Stimulated activated memory B cell treated with anti-CD40 and anti-IgM and Interleukin-4, amounts not matched to agents 10 μg/mL and 1 μg/mL and 100 μg/mL, for 72 hours (primary cell): Measurements from ENCODE around the gene STARD10.

Source experiments
- ATAC-seq: fragments of 150-1000 bp; cut with Tn5 transposase; 2 replicates; pipeline ENCODE4 v1.10.0; 2021
- H3K27ac Mint-ChIP-seq: one replicate; pipeline ENCODE4 v1.8.0; 2022; ENCODE audit warnings: mild to moderate bottlenecking, mixed read lengths
- H3K27me3 Mint-ChIP-seq: one replicate; pipeline ENCODE4 v1.8.0; 2022; ENCODE audit warnings: mixed read lengths
- H3K36me3 Mint-ChIP-seq: one replicate; pipeline ENCODE4 v1.8.0; 2022; ENCODE audit warnings: mixed read lengths
- H3K4me1 Mint-ChIP-seq: one replicate; pipeline ENCODE4 v1.8.0; 2022; ENCODE audit warnings: mixed read lengths
- H3K4me3 Mint-ChIP-seq: one replicate; pipeline ENCODE4 v1.8.0; 2022; ENCODE audit warnings: mild to moderate bottlenecking, moderate library complexity, mixed read lengths
- H3K9me3 Mint-ChIP-seq: one replicate; pipeline ENCODE4 v1.8.0; 2022; ENCODE audit warnings: mixed read lengths

The STARD10 gene

DNA sequence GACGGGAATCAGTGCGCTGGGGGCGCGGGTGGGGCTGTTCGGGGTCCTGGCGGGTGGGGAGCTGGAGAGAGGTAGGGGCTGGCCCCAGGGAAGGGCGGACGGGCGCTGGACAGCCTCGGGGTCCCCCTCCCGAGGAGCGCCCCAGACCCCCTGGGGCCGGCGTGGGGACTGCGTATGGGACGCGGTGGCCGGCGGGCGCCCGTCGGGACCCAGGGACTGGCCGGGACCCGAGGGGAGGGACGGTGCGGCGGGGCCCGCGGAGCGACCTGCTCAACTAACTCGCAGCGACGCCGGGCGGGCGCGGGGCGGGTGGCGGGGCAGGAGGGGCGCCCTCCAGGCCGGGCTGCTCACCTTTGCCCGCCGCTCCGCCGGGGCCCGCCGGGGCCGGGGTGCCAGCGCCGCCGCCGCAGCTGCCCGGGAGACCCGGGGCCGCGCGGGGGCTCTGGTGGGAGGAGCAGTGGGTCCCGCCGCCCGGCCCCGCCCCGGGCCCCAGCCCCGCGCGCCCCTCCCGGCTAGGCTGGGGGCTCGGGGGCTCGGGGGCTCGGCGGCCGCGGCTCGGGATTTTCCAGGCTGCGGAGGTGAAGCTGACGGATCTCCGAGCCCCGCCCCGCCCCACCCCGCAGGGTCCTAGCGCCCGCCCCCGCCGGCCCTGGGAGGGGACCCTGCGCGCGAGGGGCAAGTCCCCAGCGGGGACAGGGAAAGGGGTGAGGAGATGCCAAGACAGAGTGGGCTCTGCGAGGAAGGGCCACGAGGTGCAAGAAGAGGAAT, 12.3 kb downstream of the STARD10 start:
- no peaks in the 10 kb centered on the region for H3K9me3 Mint-ChIP-seq
- peak overlapping the region; percentile 79 for H3K4me3 Mint-ChIP-seq
- H3K36me3 Mint-ChIP-seq, result no peaks in the 10 kb centered on the region
- H3K27me3 Mint-ChIP-seq, result no peaks in the 10 kb centered on the region
- peak; percentile 77 for ATAC-seq
- H3K27ac Mint-ChIP-seq, result peak overlapping the region; percentile 66
- H3K4me1 Mint-ChIP-seq, result peaks cover 53% of the 10 kb centered on the region

DNA sequence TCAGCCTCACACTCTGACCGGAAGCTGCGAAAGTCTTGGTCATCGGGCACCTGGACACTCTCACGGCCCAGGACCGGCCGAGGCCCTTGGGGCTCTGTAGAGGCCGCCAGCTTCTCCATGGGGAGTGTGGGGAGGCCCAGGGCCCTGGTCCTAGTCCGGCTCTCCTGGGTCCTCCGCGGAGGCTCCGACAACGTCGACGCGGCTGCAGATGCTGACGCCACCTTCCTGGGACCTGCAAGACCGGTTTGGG, 12.9 kb downstream of the STARD10 start:
- ATAC-seq, result no peak
- no peaks in the 10 kb centered on the region for H3K27me3 Mint-ChIP-seq
- H3K9me3 Mint-ChIP-seq, result no peaks in the 10 kb centered on the region
- H3K27ac Mint-ChIP-seq, result peak overlapping the region; percentile 58
- H3K4me1 Mint-ChIP-seq, result peaks cover 57% of the 10 kb centered on the region
- no peaks in the 10 kb centered on the region for H3K36me3 Mint-ChIP-seq
- H3K4me3 Mint-ChIP-seq, result peak overlapping the region; percentile 79

DNA sequence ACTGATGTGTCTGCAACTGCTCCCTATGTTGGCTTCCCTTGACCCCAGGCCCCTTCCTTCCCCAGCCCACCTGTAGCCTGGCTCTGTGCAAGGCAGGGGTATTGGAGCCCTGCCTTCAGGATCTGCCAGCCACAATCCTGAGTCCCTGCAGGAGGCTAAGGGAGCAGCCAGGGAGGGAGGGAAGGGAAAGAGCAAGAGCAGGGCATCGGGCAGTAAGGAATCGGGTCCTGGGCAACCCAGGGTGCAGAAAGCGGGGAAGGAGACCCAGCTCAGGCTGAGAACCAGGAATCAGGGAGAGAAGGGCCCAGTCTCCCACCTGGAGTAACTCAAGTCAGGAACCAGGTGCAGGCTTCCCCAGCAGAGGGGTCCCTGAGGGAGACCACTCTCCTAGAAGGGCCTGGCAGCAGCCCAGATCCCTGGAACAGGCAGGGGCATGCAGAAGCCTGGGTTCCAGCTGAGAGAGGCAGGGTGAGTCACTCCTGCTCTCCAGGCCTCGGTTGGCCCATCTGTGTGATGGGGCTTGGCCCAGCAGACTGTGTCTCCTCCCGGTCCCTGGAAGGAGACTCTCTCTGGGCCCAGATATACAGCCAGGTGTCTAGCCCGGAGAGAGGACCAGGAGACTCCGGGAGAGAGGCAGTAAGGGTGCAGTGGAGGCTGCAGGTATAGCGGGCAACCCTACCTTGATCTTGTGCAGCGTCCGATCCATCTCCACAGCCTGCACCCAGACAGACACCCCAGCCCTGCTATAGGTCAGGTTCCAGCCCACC, 13.4 kb downstream of the STARD10 start:
- no peaks in the 10 kb centered on the region for H3K9me3 Mint-ChIP-seq
- H3K36me3 Mint-ChIP-seq, result no peaks in the 10 kb centered on the region
- H3K4me1 Mint-ChIP-seq, result peaks cover 62% of the 10 kb centered on the region
- no peaks in the 10 kb centered on the region for H3K27me3 Mint-ChIP-seq
- H3K27ac Mint-ChIP-seq, result peak overlapping the region; percentile 58
- ATAC-seq, result no peak
- H3K4me3 Mint-ChIP-seq, result peak overlapping the region; percentile 79

DNA sequence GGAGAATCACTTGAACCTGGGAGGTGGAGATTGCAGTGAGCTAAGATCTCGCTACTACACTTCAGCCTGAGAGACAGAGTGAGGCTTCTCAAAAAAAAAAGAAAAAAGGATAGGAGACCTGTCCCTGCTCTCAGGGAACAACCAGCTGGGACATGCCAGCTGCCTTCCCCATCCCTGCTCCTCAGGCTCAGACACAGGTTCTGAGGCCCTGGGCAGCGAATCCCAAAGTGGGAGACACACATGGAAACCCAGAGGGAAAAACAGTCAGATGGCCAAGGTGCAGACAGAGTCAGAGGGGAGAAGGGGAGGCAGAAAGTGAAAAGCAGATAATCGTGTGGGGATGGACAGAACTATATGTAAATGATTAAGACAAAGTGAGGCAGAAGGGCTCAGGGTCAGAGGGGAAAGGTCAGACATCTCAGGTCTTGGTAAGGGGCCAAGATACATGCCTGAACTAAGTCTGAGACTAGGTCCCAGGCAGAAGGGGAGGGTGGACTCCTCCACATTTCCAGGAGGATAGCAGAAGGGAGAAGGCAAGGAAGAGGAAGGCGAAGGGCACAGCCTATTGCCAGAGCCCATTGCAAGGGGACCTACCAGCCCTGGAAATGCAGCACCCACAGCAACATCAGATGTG, 14.2 kb downstream of the STARD10 start:
- Mint-ChIP-seq H3K4me1 (peaks cover 68% of the 10 kb centered on the region), H3K4me3 (peak overlapping the region; percentile 42), H3K36me3 (no peaks in the 10 kb centered on the region), H3K9me3 (no peaks in the 10 kb centered on the region), H3K27me3 (no peaks in the 10 kb centered on the region), H3K27ac (peak overlapping the region; percentile 38)
- no peak for ATAC-seq

DNA sequence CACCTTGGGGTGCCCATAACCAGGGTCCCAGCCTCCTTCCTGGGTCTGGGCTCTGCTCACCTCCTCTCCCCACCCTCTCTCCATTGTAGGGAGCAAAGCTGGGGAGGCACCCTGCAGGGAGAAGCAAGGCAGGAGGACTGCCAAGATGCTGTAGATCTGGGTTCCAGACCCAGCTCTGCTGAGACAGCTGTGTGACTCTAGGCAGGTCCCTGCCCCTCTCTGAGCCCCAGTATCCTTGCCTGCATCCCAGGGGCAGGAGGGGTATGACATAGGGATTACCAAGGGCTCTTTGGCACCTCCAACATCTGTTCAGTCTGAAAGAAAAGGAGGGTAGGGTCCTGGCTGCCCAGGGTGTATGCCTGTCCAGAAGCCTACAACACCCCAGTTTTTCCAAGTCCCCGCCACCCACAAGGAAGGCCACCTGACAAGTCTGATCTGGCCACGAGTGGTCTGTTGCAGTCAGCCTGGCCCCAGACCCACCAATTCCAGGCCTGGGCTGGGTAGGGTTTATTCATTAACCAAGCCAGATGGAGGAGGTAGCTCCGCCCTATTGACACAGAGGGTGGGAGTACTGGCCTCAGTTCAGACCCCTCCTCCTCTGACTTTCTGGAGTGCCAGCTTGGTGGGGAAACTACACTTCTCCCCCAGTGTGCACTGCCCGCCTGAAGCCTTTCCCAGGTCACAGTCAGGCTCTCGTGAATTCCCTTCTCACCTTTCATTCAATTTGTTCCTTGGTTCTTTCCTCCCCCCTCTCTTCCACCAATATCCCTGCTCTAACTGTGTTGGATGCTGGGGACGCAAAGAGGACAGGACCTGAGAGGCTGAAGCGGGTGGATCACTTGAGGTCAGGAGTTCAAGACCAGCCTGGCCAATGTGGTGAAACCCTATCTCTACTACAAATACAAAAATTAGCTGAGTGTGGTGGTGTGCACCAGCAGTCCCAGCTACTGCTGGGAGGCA, 15.0 kb downstream of the STARD10 start:
- H3K9me3 Mint-ChIP-seq, result no peaks in the 10 kb centered on the region
- H3K27ac Mint-ChIP-seq, result peak overlapping the region; percentile 38
- H3K4me1 Mint-ChIP-seq, result peaks cover 70% of the 10 kb centered on the region
- H3K4me3 Mint-ChIP-seq, result no peak overlapping the region
- no peaks in the 10 kb centered on the region for H3K27me3 Mint-ChIP-seq
- no peak for ATAC-seq
- H3K36me3 Mint-ChIP-seq, result no peaks in the 10 kb centered on the region

DNA sequence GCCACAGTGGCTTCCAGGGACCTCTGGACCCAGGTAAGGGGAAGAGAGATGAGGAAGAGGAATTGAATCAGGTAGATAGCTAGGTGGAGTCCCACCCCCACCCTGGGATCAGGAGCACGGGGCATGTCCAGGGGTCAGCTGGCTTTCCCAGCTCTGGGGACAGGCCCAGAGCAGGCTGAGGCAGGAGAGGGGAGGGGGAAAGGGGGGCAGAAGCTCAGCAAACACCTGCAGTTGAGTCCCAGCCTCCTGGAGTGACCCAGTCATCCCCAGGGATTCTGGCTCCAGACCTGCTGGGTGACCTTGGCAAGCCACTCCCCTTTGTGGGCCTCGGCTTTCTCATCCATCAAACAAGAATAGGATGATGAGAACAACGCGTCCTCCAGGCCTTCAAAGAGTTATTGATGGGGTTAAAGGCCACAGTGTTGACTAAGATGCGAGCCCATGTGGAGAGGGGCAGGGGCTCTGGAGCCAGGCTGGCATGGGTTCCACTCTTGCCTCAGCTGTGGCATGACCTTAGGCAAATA, 16.0 kb downstream of the STARD10 start:
- H3K36me3 Mint-ChIP-seq, result peaks cover under 1% of the 10 kb centered on the region
- H3K27me3 Mint-ChIP-seq, result no peaks in the 10 kb centered on the region
- no peak for ATAC-seq
- H3K27ac Mint-ChIP-seq, result no peak overlapping the region
- H3K4me1 Mint-ChIP-seq, result peaks cover 72% of the 10 kb centered on the region
- H3K9me3 Mint-ChIP-seq, result no peaks in the 10 kb centered on the region
- no peak overlapping the region for H3K4me3 Mint-ChIP-seq

DNA sequence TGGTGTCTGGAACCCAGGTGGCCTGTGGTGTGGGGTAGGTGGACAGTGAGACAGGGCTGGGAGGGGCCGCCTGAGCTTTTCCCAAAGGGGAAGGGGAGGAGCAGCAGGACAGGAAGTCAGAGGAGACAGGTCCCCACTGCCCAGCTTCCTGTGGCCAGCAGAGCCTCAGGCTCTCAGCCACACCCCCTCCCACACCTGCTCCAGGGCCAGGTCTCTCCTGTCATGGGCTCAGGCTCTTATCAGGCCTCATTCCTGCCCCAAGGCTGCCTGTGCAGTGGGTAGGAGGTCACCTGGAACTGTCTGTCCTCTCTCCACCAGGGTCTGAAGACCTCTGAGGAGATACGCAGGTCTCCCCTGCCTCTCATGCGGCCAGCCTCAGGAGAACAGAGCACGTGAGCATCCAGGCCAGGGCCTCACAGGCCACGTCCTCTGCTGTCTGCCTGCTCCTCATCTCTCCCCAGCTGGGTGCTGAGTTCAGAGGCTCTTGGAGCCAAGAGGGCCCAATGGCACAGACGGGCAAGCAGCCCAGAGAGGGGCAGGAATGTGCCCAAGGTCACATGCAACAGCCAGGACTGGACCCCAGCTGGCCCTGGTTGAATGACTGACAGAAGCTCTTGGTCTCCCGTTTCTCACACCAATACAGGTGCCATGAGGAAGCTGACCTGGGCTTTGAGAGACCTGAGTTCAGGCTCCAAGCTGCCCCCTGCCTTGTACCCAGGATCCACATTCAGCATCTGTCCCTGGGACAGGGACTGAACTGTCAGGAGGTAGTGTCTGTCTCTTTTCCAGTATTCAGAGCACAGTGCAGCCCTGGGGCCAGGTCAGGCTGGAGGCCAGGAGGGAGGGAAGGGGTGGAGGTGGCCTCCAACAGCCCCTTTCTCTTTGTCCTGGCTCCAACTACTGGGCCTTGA, 16.7 kb downstream of the STARD10 start:
- peaks cover 7% of the 10 kb centered on the region for H3K36me3 Mint-ChIP-seq
- H3K4me1 Mint-ChIP-seq, result peaks cover 69% of the 10 kb centered on the region
- H3K27ac Mint-ChIP-seq, result no peak overlapping the region
- H3K4me3 Mint-ChIP-seq, result no peak overlapping the region
- no peaks in the 10 kb centered on the region for H3K9me3 Mint-ChIP-seq
- no peak for ATAC-seq
- no peaks in the 10 kb centered on the region for H3K27me3 Mint-ChIP-seq

DNA sequence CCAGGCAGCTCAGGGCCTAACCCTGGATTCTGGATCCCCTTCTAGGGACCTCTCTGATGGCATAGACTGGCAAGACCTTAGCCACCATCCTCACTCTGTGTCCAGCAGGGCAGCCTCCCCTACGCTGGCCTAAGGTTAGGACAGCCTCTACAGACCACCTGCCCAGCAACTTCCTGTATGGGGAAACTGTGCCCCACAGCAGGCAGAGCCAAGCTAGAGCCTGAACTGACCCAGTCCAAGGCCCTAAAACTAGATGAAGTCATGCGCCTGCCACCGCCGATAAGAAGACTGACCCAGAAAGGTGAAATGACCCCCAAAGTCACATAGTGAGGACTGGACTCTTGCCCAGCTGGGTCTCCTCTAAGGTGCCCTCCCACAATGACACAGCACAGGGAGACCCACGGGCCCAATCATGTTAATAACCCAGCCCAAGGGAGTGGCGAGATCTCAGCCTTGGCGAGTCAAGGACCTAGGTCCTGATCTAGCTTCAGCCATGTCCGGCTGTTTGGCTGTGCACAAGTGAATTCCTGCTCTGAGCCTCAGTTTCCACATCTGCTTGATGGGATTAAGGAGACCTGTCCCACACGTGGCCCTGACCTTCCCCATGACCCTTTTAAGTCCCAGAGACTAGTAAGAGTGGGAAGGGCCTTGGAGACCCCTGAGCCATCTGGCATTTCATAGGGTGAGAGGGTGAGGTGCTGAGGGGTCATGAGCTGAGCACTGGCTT, 17.6 kb downstream of the STARD10 start:
- Mint-ChIP-seq H3K4me1 (peaks cover 65% of the 10 kb centered on the region), H3K9me3 (no peaks in the 10 kb centered on the region), H3K36me3 (peaks cover 7% of the 10 kb centered on the region), H3K27me3 (no peaks in the 10 kb centered on the region), H3K27ac (no peak overlapping the region), H3K4me3 (no peak overlapping the region)
- ATAC-seq, result no peak

DNA sequence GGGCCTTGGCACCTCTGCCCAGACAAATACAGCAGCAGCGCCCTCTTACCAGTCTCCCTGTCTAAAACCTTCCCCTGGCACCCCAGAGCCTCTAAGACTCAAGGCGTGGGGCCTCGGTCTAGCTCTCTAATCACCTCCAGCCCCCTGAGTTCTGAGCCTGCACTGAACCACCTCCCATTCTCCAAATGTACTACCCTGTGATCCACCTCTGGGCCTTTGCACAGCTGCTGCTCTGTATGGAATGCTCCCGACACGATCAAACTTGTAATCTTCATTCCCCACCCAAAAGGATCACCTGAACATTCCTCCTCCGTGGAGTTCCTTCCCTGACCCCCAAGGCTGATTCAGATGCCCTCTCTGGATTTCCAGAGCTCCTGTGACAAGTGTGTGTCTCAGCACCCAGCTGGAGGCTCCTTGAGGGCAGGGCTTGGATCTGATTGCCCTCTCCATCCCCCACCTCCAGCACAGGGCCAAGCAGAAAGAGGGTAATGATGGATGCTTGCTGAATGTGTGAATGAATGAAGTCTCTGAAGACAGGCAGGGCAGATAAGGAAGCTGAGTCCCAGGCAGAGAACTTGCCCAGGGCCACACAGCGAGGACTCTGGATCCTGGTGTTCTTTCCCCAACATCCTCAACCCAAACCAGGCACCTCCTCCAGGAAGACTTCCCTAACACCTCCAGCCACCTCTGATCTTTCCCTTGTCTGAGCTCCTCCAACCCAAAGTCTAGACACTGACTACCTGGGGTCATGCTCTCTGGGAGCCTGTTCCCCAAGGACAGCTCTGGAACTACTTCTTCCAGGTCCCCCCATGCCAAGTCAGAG, 18.3 kb downstream of the STARD10 start:
- Mint-ChIP-seq H3K27me3 (no peaks in the 10 kb centered on the region), H3K4me3 (no peak overlapping the region), H3K4me1 (peaks cover 62% of the 10 kb centered on the region), H3K36me3 (peaks cover 10% of the 10 kb centered on the region), H3K27ac (no peak overlapping the region), H3K9me3 (no peaks in the 10 kb centered on the region)
- no peak for ATAC-seq

DNA sequence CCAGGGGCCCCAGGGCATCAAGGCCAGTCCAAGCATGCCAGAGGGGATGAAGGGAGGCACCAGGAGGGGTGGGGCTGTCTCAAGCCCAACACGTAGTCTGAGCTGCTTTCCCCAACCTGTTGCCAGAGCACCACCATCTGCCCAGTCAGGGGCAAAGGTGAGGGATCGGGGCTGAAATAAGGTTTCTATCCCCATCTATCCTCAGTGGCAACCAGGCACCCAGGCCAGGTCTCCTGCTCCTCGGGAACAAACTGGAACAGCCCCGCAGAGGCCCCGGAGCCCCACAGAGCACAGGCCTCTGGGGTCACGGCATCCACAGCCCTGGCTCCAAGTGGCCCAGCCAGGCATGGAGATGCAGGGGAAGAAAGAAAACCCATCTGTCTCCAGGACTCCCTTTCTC, 19.3 kb downstream of the STARD10 start:
- Mint-ChIP-seq H3K36me3 (peaks cover 13% of the 10 kb centered on the region), H3K27me3 (no peaks in the 10 kb centered on the region), H3K9me3 (no peaks in the 10 kb centered on the region), H3K27ac (no peak overlapping the region), H3K4me3 (no peak overlapping the region), H3K4me1 (peaks cover 54% of the 10 kb centered on the region)
- no peak for ATAC-seq

DNA sequence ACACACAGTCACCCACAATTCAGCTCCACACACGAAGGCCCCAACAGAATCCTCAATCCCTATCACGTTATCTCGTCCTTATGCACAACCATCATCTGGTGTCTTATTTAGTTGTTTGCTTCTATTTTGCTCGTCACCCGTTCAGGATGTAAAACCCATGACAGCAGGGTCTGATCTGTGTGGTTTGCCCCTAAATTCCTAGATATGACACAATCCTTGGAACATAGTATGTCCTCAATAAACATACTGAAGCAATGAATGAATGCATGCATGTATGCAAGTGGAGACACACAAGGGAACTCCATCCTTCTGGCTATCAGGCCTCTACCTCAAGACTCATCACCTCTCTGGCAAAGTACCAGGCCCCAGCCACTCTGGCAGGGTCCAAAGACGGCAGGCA, 20.2 kb downstream of the STARD10 start:
- no peak for ATAC-seq
- H3K4me1 Mint-ChIP-seq, result peaks cover 48% of the 10 kb centered on the region
- H3K27ac Mint-ChIP-seq, result no peak overlapping the region

DNA sequence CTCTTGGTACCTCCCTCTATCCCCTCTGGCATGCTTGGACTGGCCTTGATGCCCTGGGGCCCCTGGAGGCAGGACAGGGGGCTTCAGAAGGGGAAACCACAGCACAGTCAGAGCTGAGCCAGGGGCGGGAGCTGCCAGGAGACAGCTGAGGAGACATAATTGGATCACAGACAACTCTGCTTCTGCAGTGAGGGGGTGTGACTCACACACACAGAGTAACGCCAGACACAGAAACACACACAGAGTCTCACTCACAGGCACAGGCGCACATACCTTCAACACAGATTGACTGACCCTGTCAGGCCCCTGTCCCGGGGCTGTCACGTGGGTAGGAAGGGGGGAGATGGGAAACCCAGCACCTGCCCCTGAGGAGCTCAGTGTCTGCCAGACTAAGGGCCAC, 20.6 kb downstream of the STARD10 start:
- H3K4me1 Mint-ChIP-seq, result peaks cover 48% of the 10 kb centered on the region
- no peak for ATAC-seq
- no peaks in the 10 kb centered on the region for H3K9me3 Mint-ChIP-seq
- H3K4me3 Mint-ChIP-seq, result no peak overlapping the region
- H3K27me3 Mint-ChIP-seq, result no peaks in the 10 kb centered on the region
- H3K36me3 Mint-ChIP-seq, result peaks cover 13% of the 10 kb centered on the region
- H3K27ac Mint-ChIP-seq, result no peak overlapping the region

More for the DNA sequence above, 20.2 kb downstream of the STARD10 start:
- Mint-ChIP-seq H3K27me3 (no peaks in the 10 kb centered on the region), H3K36me3 (peaks cover 13% of the 10 kb centered on the region), H3K9me3 (no peaks in the 10 kb centered on the region), H3K4me3 (no peak overlapping the region)

DNA sequence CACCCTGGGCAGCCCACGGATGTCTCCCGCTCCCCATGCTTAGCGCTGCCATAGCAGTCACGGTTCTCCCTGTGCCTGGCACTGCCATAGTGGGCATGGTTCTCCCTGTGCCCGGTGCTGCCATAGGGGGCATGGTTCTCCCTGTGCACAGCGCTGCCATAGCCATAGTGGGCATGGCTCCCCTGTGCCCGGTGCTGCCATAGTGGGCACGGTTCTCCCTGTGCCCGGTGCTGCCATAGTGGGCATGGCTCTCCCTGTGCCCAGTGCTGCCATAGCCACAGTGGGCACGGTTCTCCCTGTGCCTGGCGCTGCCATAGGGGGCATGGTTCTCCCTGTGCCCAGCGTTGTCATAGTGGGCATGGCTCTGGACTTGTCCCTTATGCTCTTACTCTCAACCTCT, 21.8 kb downstream of the STARD10 start:
- Mint-ChIP-seq H3K9me3 (no peaks in the 10 kb centered on the region), H3K4me1 (peaks cover 41% of the 10 kb centered on the region), H3K36me3 (peaks cover 13% of the 10 kb centered on the region), H3K27ac (peak overlapping the region; percentile 6), H3K27me3 (no peaks in the 10 kb centered on the region), H3K4me3 (no peak overlapping the region)
- no peak for ATAC-seq
